Kidney (tissue), 14 donors: ENCODE results near the gene HOXB8. TPM values are rescaled to one million over a fixed set of nuclear protein-coding genes. Genes with fewer than 3 reads are reported as not detected.

Experiments used
- DNase-seq, 5 donors: peaks; one replicate each; pipeline ENCODE4 v3.0.0-alpha.2; 2013 to 2020
- FAIRE-seq: peaks from 2 replicates; lab custom pipeline; 2012; peaks lifted over from hg19 to GRCh38; lab: Jason Lieb, UNC
- H3K27ac ChIP-seq, 2 donors: one replicate each; pipeline ENCODE4 v1.7.0; 2013; ENCODE audit warnings: low read depth in 2 of 2, low read length in 2 of 2, inconsistent platforms in 1 of 2
- H3K27me3 ChIP-seq: one replicate; pipeline ENCODE4 v1.7.1; 2013; ENCODE audit warnings: low read length, inconsistent platforms; ENCODE audit not compliant: control insufficient read depth, insufficient read depth
- H3K36me3 ChIP-seq, 3 donors: one replicate each; pipeline versions ENCODE4 v1.7.0 to v1.7.1; 2013; ENCODE audit warnings: low read length in 3 of 3, control low read depth in 1 of 3, inconsistent platforms in 1 of 3; ENCODE audit not compliant: insufficient read depth in 3 of 3, control insufficient read depth in 2 of 3
- H3K4me1 ChIP-seq, 3 donors: one replicate each; pipeline versions ENCODE4 v1.7.0 to v1.7.1; 2013; ENCODE audit warnings: low read length in 3 of 3, inconsistent platforms in 1 of 3, low read depth in 1 of 3; ENCODE audit not compliant: control insufficient read depth in 2 of 3, insufficient read depth in 2 of 3
- H3K4me3 ChIP-seq, 3 donors: one replicate each; pipeline versions ENCODE4 v1.7.0 to v1.8.1; 2013; ENCODE audit warnings: low read length in 3 of 3, control low read depth in 1 of 3, inconsistent platforms in 1 of 3
- H3K9ac ChIP-seq, 3 donors: one replicate each; pipeline versions ENCODE4 v1.7.0 to v1.7.1; 2013; ENCODE audit warnings: low read length in 3 of 3, control low read depth in 1 of 3, inconsistent platforms in 1 of 3
- H3K9me3 ChIP-seq, 3 donors: one replicate each; pipeline versions ENCODE4 v1.7.0 to v1.7.1; 2013; ENCODE audit warnings: low read length in 3 of 3, control low read depth in 1 of 3, inconsistent platforms in 1 of 3; ENCODE audit not compliant: control insufficient read depth in 2 of 3, insufficient read depth in 1 of 3
- CTCF ChIP-seq: IDR thresholded peaks from 3 replicates; pipeline ENCODE4 v1.5.1; 2012; ENCODE audit warnings: mild to moderate bottlenecking, moderate library complexity, borderline replicate concordance; ENCODE audit not compliant: insufficient read depth; ENCODE audit errors: extremely low read depth
- intact Hi-C: fragments of 100-400 bp; cut with DNase I; formaldehyde crosslinking; loops from one replicate; pipeline ENCODE4 v1.11.1; 2022
- polyA plus RNA-seq: library from polyadenylated mRNA; stranded (reverse); fragments of 350-450 nt; fragmentation: Illumina TruSeq; extraction: RNeasy Lipid Tissue Mini Kit (QIAGEN cat#74804); gene quantifications from one replicate; pipeline ENCODE4 v1.2.3, GENCODE V29; 2014; ENCODE audit warnings: low read depth, low replicate concordance; ENCODE audit not compliant: insufficient read depth
- total RNA-seq: library from RNA; stranded (reverse); fragmentation: NEBNext Ultra II Directional; extraction: Animal tissue kit (Norgen Biotek cat#: 25700); gene quantifications from one replicate; pipeline ENCODE4 v1.2.1, GENCODE V29; 2021
- donor health status: control.
- donor health status: control.
- donor health status: control.
- donor health status: control.
- donor health status: control.
- donor health status: DM: yes; HTN: yes; CAD: no.
- donor health status: Normal renal cell carcinoma (clear cell type).

HOXB8 gene
- total and polyA plus RNA-seq, 2 donors from 2014 or later, result 19.3 to 48.7 TPM

DNA sequence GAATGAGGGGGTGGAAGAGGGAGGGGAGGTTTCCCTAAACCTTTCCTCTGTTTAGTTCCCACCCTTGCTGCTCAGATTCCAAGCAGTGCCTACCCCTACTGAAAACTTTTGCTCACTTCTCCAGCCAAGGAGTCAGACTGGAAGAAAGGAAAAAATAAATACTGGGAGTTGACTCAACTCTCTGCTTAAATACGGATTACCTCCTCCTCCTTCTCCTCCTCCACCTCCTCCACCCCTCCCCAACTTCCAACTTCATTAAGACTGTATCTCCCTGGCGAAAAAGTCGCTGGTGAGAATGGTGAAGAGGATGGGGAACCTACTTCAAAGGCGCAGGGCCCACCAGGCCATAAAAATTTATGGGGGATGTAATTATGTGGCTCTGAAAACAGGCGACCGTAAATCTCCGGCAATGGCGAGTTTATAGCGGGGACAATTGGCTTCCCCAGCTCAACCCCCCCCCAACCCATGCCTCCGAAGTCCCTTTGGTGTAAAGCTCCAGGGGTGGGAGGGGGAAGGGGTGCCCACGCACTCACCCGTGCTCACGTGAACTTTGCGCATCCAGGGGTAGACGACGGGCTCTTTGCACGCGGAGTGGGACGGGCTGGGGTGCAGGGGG, 37.7 kb downstream of the HOXB8 start:
- peaks cover under 1 to 21% (median 5%) of the 10 kb centered on the region in 3 donors for H3K4me1 ChIP-seq
- no peaks in the 10 kb centered on the region for H3K27me3 ChIP-seq
- no peak for TF ChIP-seq CTCF
- intact Hi-C loops, result loop anchor here (5.0 kb wide), 1 partner anchor 35 kb away; no protein-coding TSS in a partner anchor
- no peaks in the 10 kb centered on the region for H3K9me3 ChIP-seq
- no peaks in the 10 kb centered on the region for H3K36me3 ChIP-seq
- peak overlapping the region; percentile 15 to 75 (median 39) for H3K9ac ChIP-seq
- peak overlapping the region; percentile 91 to 97 for H3K27ac ChIP-seq
- DNase-seq, result peak; percentile 82 to 99 (median 98)
- H3K4me3 ChIP-seq, result peak overlapping the region; percentile 51 to 77 (median 55)
- no peak for FAIRE-seq

DNA sequence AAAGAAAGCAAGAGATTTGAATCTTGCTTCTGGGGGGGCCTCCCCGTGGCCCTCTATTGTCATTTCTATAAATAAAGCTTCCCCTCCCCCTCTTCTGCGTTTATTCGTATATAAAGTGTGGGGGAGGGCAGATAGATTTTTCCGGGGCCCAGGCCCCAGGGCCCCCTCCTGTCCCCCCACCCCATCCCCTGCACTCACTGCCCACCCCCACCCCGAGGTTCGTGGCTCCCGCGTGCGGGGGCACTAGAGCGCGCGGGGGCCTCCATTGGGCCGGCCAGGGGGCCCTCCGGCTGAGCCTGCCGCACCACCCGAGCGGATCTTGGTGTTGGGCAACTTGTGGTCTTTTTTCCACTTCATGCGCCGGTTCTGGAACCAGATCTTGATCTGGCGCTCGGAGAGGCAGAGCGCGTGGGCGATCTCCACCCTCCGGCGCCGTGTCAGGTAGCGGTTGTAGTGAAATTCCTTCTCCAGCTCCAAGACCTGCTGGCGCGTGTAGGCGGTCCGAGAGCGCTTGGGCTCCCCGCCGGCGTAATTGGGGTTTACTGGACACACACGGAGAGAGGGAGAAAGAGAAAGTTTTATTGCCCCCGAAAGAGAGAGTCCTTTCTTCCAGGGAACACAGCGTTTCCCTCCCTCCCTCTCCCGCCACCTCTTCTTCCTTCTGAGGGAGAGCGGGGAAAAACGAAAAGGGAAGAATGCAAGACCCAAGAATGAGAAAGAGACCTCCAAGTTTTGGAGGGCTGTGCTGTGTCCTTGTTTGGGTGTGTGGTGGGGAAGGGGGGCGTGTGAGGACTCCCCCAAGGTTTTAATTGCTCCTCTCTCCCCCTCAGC, 38.4 kb downstream of the HOXB8 start:
- Histone ChIP-seq H3K4me1 (peaks cover 6 to 23% (median 9%) of the 10 kb centered on the region in 3 donors), H3K9ac (peak overlapping the region; percentile 33 to 82 (median 39)), H3K36me3 (no peaks in the 10 kb centered on the region), H3K9me3 (no peaks in the 10 kb centered on the region), H3K4me3 (peak overlapping the region; percentile 51 to 77 (median 55)), H3K27ac (peak overlapping the region; percentile 91 to 97), H3K27me3 (no peaks in the 10 kb centered on the region)
- FAIRE-seq (no peak), DNase-seq (peak in 4 of 5 donors; percentile 71 to 87 (median 82))
- TF ChIP-seq CTCF, result no peak
- intact Hi-C loops, result loop anchor here (5.0 kb wide), 1 partner anchor 34 kb away; no protein-coding TSS in a partner anchor

- TF ChIP-seq CTCF, result no peak
- no peak for FAIRE-seq
- H3K27ac ChIP-seq, result peak overlapping the region; percentile 91 to 97
- H3K4me1 ChIP-seq, result peaks cover 6 to 24% (median 11%) of the 10 kb centered on the region in 3 donors
- no peaks in the 10 kb centered on the region for H3K36me3 ChIP-seq
- no peaks in the 10 kb centered on the region for H3K27me3 ChIP-seq
- DNase-seq, result peak in 1 of 5 donors; percentile 30
- peak overlapping the region in 2 of 3 donors; percentile 38 to 50 for H3K4me3 ChIP-seq
- intact Hi-C loops, result loop anchor here (5.0 kb wide), 1 partner anchor 34 kb away; no protein-coding TSS in a partner anchor
- no peaks in the 10 kb centered on the region for H3K9me3 ChIP-seq
- H3K9ac ChIP-seq, result peak overlapping the region; percentile 10 to 82 (median 18)
Observed at GRCh38 chr17:48575673-48576478, 39.2 kb downstream of the HOXB8 start.
